ENCODE data around the gene EZR.

The EZR gene

GRCh38 chr6:158771399-158772152, 47.6 kb downstream of the EZR start:
- H3K79me2 ChIP-seq (ENCODE audit: insufficient read depth, low read length) = no peaks in the 10 kb centered on the region; the same call in 1 of the 2 replicates
- DNase-seq (no peak), ATAC-seq (ENCODE audit: insufficient read depth, low read depth) (no peak)
- H3K4me1 ChIP-seq (ENCODE audit: insufficient read depth, low read length) = no peaks in the 10 kb centered on the region
- H3K4me3 ChIP-seq (ENCODE audit: low read depth in 1 of 2, low read length in 2 of 2) = no peak overlapping the region
- H3K27ac ChIP-seq (ENCODE audit: low read length) = no peak overlapping the region
- TF ChIP-seq EZH2 (IDR thresholded peaks at IDR 0.05; ENCODE audit: borderline replicate concordance, low read depth, low read length, severe bottlenecking) = no peak
- TF ChIP-seq CTCF (IDR thresholded peaks at IDR 0.05; ENCODE audit: borderline replicate concordance, extremely low read depth, low read length, poor library complexity, severe bottlenecking) = no peak
- H3K4me2 ChIP-seq (ENCODE audit: insufficient read depth, low read length) = no peak overlapping the region
- H3K9me3 ChIP-seq (ENCODE audit: insufficient read depth, low read length, severe bottlenecking) = no peaks in the 10 kb centered on the region
- H3K9ac ChIP-seq (ENCODE audit: low read depth, low read length) = no peak overlapping the region
- H3K36me3 ChIP-seq (ENCODE audit: insufficient read depth, low read length) = peaks cover 100% of the 10 kb centered on the region
- peaks cover 36% of the 10 kb centered on the region for H4K20me1 ChIP-seq (ENCODE audit: insufficient read depth, low read length)
- no peaks in the 10 kb centered on the region for H3K27me3 ChIP-seq (ENCODE audit: insufficient read depth, low read length, poor library complexity)
- no peak overlapping the region for H2AFZ ChIP-seq (ENCODE audit: low read depth, low read length)

GRCh38 chr6:158770533-158771330, 48.4 kb downstream of the EZR start:
- DNase-seq (no peak), ATAC-seq (ENCODE audit: insufficient read depth, low read depth) (no peak)
- Histone ChIP-seq H3K9me3 (ENCODE audit: insufficient read depth, low read length, severe bottlenecking) (no peaks in the 10 kb centered on the region), H3K27me3 (ENCODE audit: insufficient read depth, low read length, poor library complexity) (no peaks in the 10 kb centered on the region), H3K36me3 (ENCODE audit: insufficient read depth, low read length) (peaks cover 100% of the 10 kb centered on the region), H3K4me1 (ENCODE audit: insufficient read depth, low read length) (no peaks in the 10 kb centered on the region), H3K4me3 (ENCODE audit: low read depth in 1 of 2, low read length in 2 of 2) (no peak overlapping the region), H3K9ac (ENCODE audit: low read depth, low read length) (no peak overlapping the region), H4K20me1 (ENCODE audit: insufficient read depth, low read length) (peaks cover 35% of the 10 kb centered on the region), H2AFZ (ENCODE audit: low read depth, low read length) (no peak overlapping the region), H3K27ac (ENCODE audit: low read length) (no peak overlapping the region), H3K4me2 (ENCODE audit: insufficient read depth, low read length) (no peak overlapping the region), H3K79me2 (ENCODE audit: insufficient read depth, low read length) (no peaks in the 10 kb centered on the region)
- TF ChIP-seq EZH2 (IDR thresholded peaks at IDR 0.05; ENCODE audit: borderline replicate concordance, low read depth, low read length, severe bottlenecking) (no peak), CTCF (IDR thresholded peaks at IDR 0.05; ENCODE audit: borderline replicate concordance, extremely low read depth, low read length, poor library complexity, severe bottlenecking) (no peak)

- Histone ChIP-seq H3K4me3 (ENCODE audit: low read depth in 1 of 2, low read length in 2 of 2) (no peak overlapping the region), H3K27ac (ENCODE audit: low read length) (no peak overlapping the region), H3K9ac (ENCODE audit: low read depth, low read length) (no peak overlapping the region), H4K20me1 (ENCODE audit: insufficient read depth, low read length) (peaks cover 35% of the 10 kb centered on the region), H3K79me2 (ENCODE audit: insufficient read depth, low read length) (no peaks in the 10 kb centered on the region), H2AFZ (ENCODE audit: low read depth, low read length) (no peak overlapping the region), H3K36me3 (ENCODE audit: insufficient read depth, low read length) (peaks cover 97% of the 10 kb centered on the region), H3K27me3 (ENCODE audit: insufficient read depth, low read length, poor library complexity) (no peaks in the 10 kb centered on the region), H3K4me2 (ENCODE audit: insufficient read depth, low read length) (no peak overlapping the region), H3K4me1 (ENCODE audit: insufficient read depth, low read length) (no peaks in the 10 kb centered on the region), H3K9me3 (ENCODE audit: insufficient read depth, low read length, severe bottlenecking) (no peaks in the 10 kb centered on the region)
- no peak for TF ChIP-seq EZH2 (IDR thresholded peaks at IDR 0.05; ENCODE audit: borderline replicate concordance, low read depth, low read length, severe bottlenecking)
- no peak for TF ChIP-seq CTCF (IDR thresholded peaks at IDR 0.05; ENCODE audit: borderline replicate concordance, extremely low read depth, low read length, poor library complexity, severe bottlenecking)
- DNase-seq (no peak), ATAC-seq (ENCODE audit: insufficient read depth, low read depth) (no peak)
These were observed 49.3 kb downstream of the EZR start for GRCh38 chr6:158769771-158770432.
